GM18867 (cell line): ENCODE data around the gene CDKN2AIPNL.
"Not testable (repeated sequence)": the region's sequence is repeated elsewhere in the genome, so short reads cannot be mapped to it uniquely, and the experiment has no call there.

Source experiments
- ATAC-seq: cut with Tn5 transposase; IDR thresholded peaks from one replicate; pipeline ENCODE4 v1.9.1; 2021; ENCODE audit warnings: mild to moderate bottlenecking, moderate library complexity; ENCODE audit not compliant: unreplicated experiment

Gene CDKN2AIPNL

DNA sequence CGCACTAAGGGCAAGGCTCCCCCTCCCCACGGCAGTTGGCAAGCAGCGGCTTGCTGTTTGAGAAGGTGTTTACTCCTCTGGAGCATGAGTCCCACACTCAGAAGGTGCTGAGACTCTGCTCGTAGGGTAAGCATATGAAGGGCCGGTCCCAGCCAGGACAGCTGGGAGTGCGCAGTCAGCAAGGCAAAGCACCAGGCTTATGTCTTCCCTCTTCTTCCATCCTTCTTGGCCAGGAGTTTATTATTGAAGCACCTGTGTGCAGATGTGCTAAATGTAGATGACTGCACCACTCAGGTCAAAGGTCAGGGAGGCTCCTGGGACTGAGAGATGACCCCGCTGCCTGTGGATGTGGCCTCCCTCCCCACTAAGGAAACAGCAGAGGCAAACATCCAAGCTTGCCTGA lies 27.0 kb upstream of the CDKN2AIPNL start:
- no peak for ATAC-seq

DNA sequence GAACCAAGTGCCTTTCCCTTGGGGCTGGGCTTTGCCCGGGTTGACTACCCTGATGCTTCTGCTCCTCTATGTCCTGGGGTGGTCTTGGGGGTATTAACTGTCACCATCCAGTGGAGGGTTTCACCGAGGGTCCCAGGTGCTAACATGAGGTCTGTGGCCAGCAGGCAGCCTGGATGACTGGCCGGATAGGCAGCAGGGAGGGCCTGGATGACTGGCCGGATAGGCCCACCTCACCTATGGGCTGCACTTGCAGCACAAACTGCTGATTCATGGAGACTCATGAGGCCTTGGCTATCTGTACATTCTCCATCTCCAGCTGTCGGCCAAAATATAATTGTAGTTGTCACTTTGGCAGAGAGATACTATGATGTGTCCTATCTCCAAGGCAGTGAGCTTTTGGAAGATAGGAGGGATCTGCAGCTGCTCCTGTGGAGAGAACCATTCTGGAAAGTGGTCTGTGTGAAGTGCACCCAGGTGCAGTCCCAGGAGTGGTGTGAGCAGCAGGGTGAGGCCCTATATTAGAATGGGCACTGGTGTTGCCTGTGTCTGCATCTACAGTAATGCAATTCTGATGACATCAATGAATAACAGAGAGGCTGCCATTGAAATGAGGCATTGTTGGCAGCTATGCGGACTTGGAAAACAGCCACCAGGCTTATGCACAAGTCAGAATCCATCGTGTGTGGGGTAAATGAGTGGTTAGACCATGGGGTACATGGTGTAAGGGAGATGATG lies 26.3 kb upstream of the CDKN2AIPNL start:
- no peak for ATAC-seq

DNA sequence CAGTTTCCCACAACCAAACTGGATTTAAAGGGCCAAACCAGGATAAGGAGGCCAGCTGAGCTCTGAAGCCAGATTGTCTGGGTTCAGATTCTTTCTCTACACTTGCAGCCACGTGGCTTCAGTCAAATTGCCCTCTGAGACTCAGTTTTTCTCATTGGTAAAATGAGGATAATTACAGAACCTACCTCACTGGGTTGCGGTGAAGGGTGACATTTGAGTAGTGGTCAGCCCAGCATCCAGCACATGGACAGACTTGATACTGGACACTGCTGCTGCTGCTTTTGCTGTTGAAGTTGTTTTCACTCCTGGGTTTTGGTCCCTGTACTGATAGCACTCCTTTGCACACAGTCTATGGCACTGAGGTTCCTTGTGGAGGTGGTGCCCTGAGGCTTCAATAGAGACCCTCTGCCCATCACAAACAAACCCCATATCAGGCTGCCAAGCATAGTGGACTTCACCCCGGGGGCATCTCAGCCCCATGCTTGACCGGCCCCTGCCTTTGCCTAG lies 25.7 kb upstream of the CDKN2AIPNL start:
- ATAC-seq, result no peak

DNA sequence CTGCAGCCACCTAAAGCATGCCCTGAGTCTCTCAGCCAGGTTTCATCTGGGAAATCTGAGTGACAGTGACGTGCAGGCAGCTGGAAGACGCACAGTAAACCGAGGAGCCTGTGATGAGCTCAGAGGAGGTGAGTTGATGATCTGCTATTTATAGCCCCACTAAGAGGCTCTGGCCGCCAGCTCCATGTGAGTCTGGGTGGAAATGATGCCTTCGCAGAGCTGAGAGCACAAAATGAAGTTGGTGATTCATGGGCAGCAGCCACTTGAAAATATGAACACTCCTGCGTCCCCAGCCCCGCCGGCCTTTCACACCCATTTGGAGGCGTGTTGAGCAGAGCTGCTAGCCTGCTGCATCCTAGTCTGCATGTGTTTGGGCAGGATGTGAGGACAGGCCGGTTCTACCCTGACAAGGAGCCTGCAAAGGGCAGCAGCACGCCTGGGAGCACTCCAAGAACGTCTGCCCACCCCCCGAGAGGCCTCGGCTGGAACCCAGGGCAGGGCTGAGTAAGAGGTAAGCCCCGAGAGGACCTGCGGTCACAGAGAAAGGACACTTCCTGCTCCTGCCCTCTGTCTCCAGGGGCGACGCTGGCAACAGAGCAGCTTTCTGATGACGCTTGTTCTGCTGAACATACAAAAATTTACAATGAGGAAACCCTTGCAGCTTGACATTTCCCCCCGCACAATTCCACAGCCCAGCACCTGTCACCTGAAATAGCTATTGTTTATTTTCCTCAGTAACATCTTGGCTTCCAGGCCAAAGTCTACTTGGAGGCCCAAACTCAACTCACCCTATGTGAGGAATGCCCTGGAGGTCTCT lies 25.1 kb upstream of the CDKN2AIPNL start:
- ATAC-seq, result peak; percentile 94

DNA sequence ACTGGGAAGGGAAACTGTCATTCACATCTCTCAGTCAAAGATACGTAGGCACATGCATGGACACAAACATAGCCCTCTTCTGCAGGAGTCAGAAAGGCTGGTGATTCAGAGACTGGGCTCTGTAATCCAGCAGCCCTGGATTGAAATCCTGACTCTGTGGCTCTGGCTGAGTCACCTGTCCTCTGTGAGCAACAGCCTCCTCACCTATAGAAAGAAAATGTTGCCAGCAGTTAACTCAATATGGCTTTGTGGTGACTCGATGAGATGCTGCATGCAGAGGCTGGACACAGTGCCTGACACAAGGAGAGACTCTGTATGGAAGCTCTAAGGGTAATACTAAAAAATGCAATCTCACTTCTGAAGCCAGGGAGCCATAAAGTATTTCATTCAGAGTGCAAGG lies 23.9 kb upstream of the CDKN2AIPNL start:
- no peak for ATAC-seq

DNA sequence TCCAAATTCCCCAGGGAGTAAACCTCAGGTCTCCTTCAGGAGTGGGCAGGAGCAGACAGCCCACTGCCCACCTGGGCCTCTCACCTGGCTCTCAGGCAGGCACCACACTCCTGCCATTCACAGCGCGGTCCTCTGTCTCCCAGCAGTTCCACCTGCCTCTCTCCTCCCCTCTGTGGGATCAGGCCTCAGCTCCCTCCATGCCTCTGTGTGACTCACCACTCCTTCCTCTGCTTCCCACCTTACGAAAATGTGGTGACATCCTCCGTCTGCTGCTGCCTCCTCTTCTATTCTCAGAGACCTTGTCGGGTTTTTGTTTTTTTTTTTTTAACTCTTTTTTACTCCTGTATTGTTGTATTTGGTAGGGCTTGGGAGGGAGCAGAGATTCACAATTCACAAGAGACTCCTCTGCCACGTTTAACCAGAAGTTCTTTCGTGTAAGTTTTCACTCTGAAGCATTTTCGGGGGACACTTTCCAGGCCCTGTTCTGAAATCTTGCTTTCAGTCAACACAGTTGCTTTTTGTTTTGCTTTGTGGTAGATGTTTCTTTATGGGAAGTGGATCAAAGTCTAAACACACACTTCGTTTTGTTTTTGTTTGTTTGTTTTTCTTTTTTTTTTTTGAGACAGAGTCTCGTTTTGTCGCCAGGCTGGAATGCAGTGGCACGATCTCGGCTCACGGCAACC lies 21.1 kb upstream of the CDKN2AIPNL start:
- ATAC-seq, result no peak

DNA sequence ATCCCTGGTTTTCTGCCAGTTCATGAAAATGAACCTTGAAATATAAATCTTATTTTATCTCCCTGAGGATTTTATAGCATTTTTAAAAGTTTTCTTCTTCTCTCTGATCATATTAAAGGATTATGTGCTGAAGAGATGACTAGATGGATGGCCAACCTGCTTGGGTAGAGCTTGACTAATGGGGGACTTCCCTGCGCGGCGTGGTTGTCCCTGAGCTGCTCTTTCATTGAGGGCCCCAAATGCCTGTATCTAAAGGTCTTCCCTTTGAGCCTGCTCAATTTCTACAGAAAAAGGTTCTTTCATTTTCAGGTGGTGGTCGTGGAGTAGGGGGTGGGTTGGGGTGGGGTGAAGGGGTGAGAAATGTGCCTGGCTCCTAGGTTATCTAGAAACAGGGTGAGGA lies 20.5 kb upstream of the CDKN2AIPNL start:
- no peak for ATAC-seq

DNA sequence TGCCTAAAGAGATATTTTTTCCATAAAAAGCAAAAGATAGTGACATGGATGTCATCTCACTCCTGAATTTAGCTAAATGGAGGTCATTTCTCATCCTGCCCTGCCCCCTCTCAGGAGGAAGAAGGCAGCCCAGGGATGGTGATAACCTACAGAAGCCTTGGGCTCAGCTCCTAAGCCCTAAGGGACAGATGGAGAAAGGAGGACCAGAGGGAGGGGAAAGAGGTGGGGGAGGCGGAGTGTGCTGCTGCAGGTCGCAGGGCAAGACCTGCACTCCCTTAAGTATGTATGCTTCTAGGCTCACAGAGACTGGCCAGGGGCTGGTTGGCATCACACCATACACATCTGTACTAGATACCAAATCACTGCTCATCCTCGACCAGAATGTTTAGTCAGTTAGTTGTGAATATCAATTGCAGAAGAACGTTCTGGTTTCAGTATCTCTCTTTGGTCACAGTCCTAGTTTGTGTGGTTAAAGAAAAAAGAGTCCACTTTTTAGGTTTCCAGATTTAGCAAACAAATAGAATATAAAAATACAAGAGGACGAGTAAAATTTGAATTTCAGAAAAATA lies 18.4 kb upstream of the CDKN2AIPNL start:
- no peak for ATAC-seq

DNA sequence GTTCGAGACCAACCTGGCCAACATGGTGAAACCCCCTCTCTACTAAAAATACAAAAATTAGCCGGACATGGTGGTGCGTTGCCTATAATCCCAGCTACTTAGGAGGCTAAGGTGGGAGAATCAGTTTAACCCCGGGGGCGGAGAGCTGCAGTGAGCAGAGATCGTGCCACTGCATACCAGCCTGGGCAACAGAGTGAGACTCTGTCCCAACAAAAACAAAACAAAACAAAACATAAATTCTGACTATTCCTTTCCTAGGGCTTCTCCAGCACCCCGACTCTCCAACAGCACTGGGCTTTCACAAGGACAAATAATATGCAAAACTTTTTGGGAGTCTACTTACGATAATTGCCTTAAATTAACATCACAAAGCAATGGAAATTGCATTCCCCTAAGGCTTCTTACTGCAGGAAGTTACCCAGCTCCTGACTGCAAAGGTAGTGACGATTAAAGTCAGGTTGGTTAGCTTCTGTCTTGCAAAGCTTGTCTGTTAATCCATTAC lies 15.9 kb upstream of the CDKN2AIPNL start:
- ATAC-seq, result no peak

DNA sequence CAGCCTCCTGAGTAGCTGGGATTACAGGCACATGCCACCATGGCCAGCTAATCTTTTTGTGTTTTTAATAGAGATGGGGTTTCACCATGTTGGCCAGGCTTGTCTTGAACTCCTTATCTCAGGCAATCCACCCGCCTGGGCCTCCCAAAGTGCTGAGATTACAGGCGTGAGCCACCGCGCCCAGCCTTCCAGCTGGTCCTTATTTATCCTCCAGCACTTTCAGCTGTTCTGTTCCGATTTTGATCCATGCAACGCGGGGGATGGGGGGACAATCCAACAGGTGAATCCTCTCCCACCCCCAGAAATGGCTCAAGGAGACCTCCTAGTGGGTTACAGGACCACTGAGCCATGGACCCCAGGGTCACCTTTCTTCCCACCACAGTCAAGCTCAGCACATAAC lies 14.7 kb upstream of the CDKN2AIPNL start:
- ATAC-seq, result no peak

DNA sequence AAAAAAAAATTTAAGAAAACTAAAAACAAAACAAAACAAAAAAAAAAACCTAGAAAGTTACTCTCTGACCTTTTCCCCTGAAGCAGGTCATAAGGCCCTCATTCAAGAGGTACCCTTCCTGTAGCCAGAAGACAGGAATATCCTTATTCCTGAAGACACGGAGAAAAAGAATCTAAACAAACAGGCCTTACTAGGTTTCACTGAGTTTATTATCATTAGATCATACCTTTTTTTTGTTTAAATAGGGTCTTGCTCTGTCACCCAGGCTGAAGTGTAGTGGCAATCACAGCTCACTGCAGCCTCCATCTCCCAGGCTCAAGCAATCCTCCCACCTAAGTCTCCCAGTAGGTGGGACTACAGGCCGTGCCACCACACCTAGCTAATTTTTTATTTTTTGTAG lies 11.7 kb upstream of the CDKN2AIPNL start:
- no peak for ATAC-seq

DNA sequence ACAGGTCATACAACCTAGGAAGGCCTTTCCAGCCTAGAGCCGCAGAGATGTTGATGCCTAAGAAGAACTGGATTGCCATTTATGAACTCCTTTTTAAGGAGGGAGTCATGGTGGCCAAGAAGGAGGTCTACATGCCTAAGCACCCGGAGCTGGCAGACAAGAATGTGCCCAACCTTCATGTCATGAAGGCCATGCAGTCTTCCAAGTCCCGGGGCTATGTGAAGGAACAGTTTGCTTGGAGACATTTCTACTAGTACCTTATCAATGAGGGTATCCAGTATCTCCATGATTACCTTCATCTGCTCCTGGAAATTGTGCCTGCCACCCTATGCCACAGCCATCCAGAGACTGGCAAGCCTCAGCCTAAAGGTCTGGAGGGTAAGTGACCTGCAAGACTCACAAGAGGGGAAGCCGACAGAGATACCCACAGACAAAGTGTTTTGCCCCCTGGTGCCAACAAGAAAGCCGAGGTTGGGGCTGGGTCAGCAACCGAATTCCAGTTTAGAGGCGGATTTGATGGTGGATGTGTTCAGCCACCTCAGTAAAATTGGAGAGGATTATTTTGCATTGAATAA lies 11.2 kb upstream of the CDKN2AIPNL start:
- ATAC-seq, result no peak

DNA sequence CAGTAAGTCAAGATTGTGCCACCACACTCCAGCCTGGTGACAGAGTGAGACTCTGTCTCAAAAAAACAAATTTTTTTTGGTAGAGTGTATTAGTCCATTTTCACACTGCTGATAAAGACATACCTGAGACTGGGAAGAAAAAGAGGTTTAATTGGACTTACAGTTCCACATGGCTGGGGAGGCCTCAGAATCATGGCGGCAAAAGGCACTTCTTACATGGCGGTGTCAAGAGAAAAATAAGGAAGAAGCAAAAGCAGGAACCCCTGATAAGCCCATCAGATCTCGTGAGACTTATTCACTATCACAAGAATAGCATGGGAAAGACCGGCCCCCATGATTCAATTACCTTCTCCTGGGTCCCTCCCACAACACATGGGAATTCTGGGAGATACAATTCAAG lies 9.4 kb upstream of the CDKN2AIPNL start:
- ATAC-seq, result not testable (repeated sequence)

DNA sequence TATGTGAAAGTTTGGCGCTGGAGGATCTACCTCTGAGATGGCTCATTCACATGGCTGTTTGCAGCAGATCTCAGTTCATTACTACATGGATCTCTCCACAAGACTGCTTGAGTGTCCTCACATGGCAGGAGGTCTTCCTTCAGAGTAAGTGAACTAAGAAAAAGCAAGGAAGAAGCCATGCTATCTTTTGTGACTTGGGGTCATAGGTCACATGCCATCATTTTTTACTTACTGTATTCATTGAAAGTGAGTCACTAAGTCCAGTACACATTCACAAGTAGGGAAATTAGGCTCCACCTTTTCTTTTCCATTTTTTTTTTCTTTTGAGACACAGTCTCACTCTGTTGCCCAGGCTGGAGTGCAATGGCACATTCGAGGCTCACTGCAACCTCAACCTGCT lies 8.7 kb upstream of the CDKN2AIPNL start:
- no peak for ATAC-seq

DNA sequence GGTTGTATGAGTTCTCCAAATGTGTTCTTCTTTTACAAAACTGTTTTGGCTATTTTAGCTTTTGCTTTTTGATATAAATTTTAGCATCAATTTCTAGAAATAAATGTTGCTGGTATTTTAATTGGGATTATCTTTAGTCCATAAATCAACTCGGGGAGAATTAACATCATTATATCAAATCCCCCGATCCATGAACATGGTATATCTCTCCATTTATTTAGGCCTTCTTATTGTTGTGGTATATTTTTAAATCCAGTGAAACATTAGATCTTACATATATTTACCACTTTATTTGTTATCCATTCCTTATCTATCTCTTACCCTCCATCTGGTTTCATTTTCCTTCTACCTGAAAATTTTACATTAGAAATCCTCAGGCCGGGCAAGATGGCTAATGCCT lies 7.3 kb upstream of the CDKN2AIPNL start:
- ATAC-seq, result no peak

DNA sequence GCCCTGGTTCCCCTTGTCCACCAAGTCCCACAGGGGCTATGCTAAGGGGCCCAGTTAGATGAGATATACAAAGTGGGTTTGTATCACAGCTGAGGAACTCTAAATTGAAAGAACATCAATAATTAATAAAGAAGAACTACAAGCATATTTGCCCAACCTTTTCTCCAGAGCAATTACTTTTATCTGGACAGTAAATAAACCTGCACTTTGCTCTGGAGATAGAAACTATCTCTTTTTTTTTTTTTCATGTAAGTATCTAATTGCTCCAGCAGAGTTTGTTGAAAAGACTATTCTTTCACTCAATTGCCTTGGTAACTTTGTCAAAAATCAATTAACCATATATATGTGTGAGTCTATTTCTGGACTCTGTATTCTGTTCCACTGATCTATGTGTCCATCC lies 6.0 kb upstream of the CDKN2AIPNL start:
- ATAC-seq, result no peak

DNA sequence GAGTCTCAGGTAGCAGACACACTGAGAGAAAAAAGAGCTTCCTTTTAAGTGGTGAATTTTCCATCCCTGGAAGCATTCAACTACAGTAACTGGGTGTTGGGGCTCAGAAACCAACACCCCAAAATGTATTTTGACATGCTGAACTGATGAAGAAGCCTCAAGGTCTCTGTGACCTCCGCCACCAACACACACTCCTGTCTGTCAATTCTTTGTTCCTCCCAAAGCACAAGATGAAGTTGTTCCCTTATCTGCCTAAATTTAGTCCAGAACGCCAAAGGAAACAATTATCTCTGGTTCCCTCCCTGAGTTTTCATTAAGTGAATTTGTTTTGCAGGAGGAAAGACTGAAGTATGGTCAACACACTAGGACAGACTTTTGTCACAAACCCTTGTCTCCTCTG lies 1.4 kb upstream of the CDKN2AIPNL start:
- no peak for ATAC-seq

DNA sequence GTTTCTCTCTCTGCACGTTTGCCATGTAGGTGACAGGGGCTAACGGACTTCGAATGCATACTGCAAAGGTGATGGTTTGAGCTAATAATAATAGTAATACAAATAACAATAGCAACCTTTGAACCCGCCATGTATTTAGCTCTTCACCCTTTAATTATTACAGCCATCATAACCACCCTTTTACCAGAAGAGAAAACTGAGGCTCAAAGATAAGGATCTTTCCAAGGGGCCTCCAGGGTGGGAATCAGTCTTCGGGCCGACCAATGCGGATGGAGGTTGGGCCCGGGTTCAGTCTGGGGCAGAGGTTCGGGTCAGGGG lies 494 bp downstream of the CDKN2AIPNL start:
- ATAC-seq, result no peak

DNA sequence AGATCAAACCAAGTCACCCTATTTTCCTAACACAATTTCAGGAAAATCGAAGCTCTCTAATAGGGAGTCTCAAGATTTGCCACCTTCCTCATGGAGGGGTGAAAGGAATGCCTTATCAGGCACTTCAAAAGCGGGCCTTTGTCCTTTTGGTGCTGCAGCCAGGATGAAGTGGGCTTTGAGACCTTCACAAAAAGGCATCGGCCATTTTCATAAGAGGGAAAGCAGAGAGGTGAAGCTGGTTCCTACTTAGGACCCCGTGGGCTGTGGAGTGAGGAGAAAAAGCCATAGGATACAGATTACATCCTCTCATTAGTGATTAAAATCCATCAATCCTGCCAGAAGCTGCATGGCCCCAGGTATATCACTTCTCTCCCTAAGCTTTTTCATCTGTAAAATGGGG lies 859 bp downstream of the CDKN2AIPNL start:
- no peak for ATAC-seq

DNA sequence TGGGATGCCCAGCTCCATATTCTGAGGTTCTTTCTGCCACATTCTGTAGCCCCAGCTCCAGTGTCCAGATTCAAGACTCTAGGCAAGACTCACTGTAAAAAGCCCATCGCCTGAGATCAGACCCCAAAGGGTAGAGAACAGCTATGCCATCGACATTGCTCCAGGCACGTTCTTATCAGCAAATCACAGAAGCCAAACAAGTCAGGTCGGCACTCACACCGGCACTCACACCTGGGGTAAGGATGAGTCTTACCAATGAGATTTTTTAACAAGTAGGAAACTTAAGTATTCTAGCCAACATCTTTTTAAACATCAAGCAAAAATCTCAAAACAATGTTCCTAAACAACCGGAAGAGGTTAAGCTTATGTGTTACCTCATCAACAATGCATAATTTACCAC lies 2.4 kb downstream of the CDKN2AIPNL start:
- no peak for ATAC-seq

DNA sequence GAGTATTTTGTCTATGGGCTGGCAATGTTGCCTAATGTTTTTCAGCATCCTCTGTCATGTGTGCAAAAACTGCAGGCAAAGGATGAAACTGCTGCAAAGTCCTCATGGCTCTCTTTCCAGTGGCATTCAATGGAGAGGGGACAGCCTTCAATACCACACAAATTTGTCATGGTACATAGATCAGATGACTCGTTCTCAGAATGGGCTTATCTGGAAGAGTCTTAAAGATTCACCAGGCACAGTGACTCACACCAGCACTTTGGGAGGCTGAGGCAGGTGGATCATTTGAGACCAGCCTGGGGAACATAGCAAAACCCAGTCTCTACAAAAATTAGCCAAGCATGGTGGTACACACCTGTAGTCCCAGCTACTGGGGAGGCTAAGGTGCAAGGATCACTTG lies 5.3 kb downstream of the CDKN2AIPNL start:
- ATAC-seq, result no peak
